ENCODE data around the gene IER5. TPM values are rescaled to one million over a fixed set of nuclear protein-coding genes. Genes with fewer than 3 reads are reported as not detected.

Gene IER5
- total and polyA plus RNA-seq, 2 donors (not counting 1 experiment from before 2014, with no cell fraction given) = 98.1 to 166 TPM

GRCh38 chr1:181079920-181080319 lies 8.6 kb upstream of the IER5 start:
- intact Hi-C loops (cut with micrococcal nuclease) = loop anchor here (5.0 kb wide), 1 partner anchor 563 kb away; no protein-coding TSS in a partner anchor
- no peaks in the 10 kb centered on the region for H4K20me1 ChIP-seq (ENCODE audit: control insufficient read depth, insufficient read depth, low read length, poor library complexity, severe bottlenecking)
- H3K36me3 ChIP-seq (replicated peaks in 1 of 2; ENCODE audit: control extremely low read depth in 1 of 2, control insufficient read depth in 1 of 2, extremely low read depth in 1 of 2, insufficient read depth in 2 of 2, low read length in 1 of 2) = no peaks in the 10 kb centered on the region
- H3K79me2 ChIP-seq (ENCODE audit: control insufficient read depth, insufficient read depth, low read length) = peaks cover 1% of the 10 kb centered on the region
- H3K4me3 ChIP-seq (ENCODE audit: control extremely low read depth in 1 of 5, extremely low read depth in 1 of 5, insufficient read depth in 1 of 5, low read depth in 2 of 5, low read length in 4 of 5) = no peak overlapping the region
- peaks cover 9% of the 10 kb centered on the region for H3K4me1 Mint-ChIP-seq
- H3K4me1 ChIP-seq (ENCODE audit: control insufficient read depth in 2 of 2, insufficient read depth in 2 of 2, low read length in 2 of 2) = peaks cover 6 to 9% of the 10 kb centered on the region in 2 donors
- ATAC-seq (ENCODE audit: low read depth) = no peak
- no peak overlapping the region for H3K4me3 Mint-ChIP-seq
- DNase-seq = no peak
- H3K27ac ChIP-seq (ENCODE audit: low read length in 2 of 2) = no peak overlapping the region
- H3K9me3 Mint-ChIP-seq (ENCODE audit: insufficient read depth) = no peaks in the 10 kb centered on the region
- H3K9ac ChIP-seq (ENCODE audit: low read length) = no peak overlapping the region
- no peak overlapping the region for H3K27ac Mint-ChIP-seq
- WGBS (ENCODE audit: insufficient coverage) = 60% methylated on average over 1 of the region's 4 CpGs
- peaks cover 29% of the 10 kb centered on the region for H3K27me3 Mint-ChIP-seq
- CTCF ChIA-PET = interaction anchor here (0.7 to 4.4 kb wide), 6 partner anchors 13 to 88 kb away, joined by 3 to 54 read pairs (median 4); no protein-coding TSS in a partner anchor
- no peak overlapping the region for H2AFZ ChIP-seq (ENCODE audit: insufficient read depth, low read depth, low read length, poor library complexity, severe bottlenecking)
- H3K27me3 ChIP-seq (replicated peaks in 1 of 4; ENCODE audit: control extremely low read depth in 1 of 4, control insufficient read depth in 3 of 4, insufficient read depth in 4 of 4, low read length in 3 of 4) = peaks cover 0 to 7% (median 0%) of the 10 kb centered on the region in 4 experiments
- POLR2A ChIA-PET = no interaction called here
- H3K9me3 ChIP-seq (ENCODE audit: control extremely low read depth in 1 of 3, control insufficient read depth in 2 of 3, insufficient read depth in 1 of 3, low read length in 2 of 3) = peaks cover 0 to 5% (median 0%) of the 10 kb centered on the region in 3 donors
- no peak overlapping the region for H3K4me2 ChIP-seq (replicated peaks; ENCODE audit: low read depth, low read length, poor library complexity, severe bottlenecking)
- TF ChIP-seq CTCF (IDR thresholded peaks at IDR 0.05) (no peak), EZH2 (IDR thresholded peaks at IDR 0.05; ENCODE audit: borderline replicate concordance, insufficient read depth, low read depth, low read length, poor library complexity, severe bottlenecking) (no peak)

DNA sequence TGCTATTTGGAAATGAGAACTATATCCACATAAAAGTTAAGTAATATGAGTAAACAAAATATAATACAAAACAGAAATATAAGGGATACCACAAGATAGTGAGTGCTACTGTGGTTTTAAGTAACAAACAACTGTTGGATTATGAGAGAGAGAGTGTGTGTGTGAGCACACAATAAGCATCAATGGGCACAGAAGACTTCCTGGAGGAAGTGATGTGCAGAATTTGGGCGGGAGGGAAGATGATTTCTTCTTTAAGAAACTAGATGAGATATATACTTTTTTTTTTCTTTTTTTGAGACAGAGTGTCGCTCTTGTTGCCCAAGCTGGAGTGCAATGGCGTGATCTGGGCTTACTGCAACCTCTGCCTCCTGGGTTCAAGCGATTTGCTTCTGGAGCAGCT lies 7.9 kb upstream of the IER5 start:
- 64% methylated on average over 3 of the region's 4 CpGs for WGBS (ENCODE audit: insufficient coverage)
- H3K27ac Mint-ChIP-seq = no peak overlapping the region
- TF ChIP-seq EZH2 (IDR thresholded peaks at IDR 0.05; ENCODE audit: borderline replicate concordance, insufficient read depth, low read depth, low read length, poor library complexity, severe bottlenecking) = no peak
- TF ChIP-seq CTCF (IDR thresholded peaks at IDR 0.05) = no peak

More for the DNA sequence above, 7.9 kb upstream of the IER5 start:
- Histone ChIP-seq H4K20me1 (ENCODE audit: control insufficient read depth, insufficient read depth, low read length, poor library complexity, severe bottlenecking) (no peaks in the 10 kb centered on the region), H3K27me3 (replicated peaks in 1 of 4; ENCODE audit: control extremely low read depth in 1 of 4, control insufficient read depth in 3 of 4, insufficient read depth in 4 of 4, low read length in 3 of 4) (peaks cover 0 to 7% (median 0%) of the 10 kb centered on the region in 4 experiments), H3K36me3 (replicated peaks in 1 of 2; ENCODE audit: control extremely low read depth in 1 of 2, control insufficient read depth in 1 of 2, extremely low read depth in 1 of 2, insufficient read depth in 2 of 2, low read length in 1 of 2) (no peaks in the 10 kb centered on the region), H3K4me3 (ENCODE audit: control extremely low read depth in 1 of 5, extremely low read depth in 1 of 5, insufficient read depth in 1 of 5, low read depth in 2 of 5, low read length in 4 of 5) (no peak overlapping the region), H3K4me1 (ENCODE audit: control insufficient read depth in 2 of 2, insufficient read depth in 2 of 2, low read length in 2 of 2) (peaks cover 6 to 9% of the 10 kb centered on the region in 2 donors), H2AFZ (ENCODE audit: insufficient read depth, low read depth, low read length, poor library complexity, severe bottlenecking) (no peak overlapping the region), H3K27ac (ENCODE audit: low read length in 2 of 2) (no peak overlapping the region), H3K4me2 (replicated peaks; ENCODE audit: low read depth, low read length, poor library complexity, severe bottlenecking) (no peak overlapping the region), H3K9me3 (ENCODE audit: control extremely low read depth in 1 of 3, control insufficient read depth in 2 of 3, insufficient read depth in 1 of 3, low read length in 2 of 3) (no peaks in the 10 kb centered on the region), H3K9ac (ENCODE audit: low read length) (no peak overlapping the region), H3K79me2 (ENCODE audit: control insufficient read depth, insufficient read depth, low read length) (peaks cover 8% of the 10 kb centered on the region)
- CTCF ChIA-PET = interaction anchor here (0.7 to 4.4 kb wide), 5 partner anchors 10 to 71 kb away, joined by 3 to 54 read pairs (median 4); no protein-coding TSS in a partner anchor
- DNase-seq = no peak
- POLR2A ChIA-PET = no interaction called here
- H3K27me3 Mint-ChIP-seq = peaks cover 29% of the 10 kb centered on the region
- intact Hi-C loops (cut with micrococcal nuclease) = loop anchor here (5.0 kb wide), 1 partner anchor 563 kb away; no protein-coding TSS in a partner anchor
- H3K9me3 Mint-ChIP-seq (ENCODE audit: insufficient read depth) = no peaks in the 10 kb centered on the region
- ATAC-seq (ENCODE audit: low read depth) = no peak
- H3K4me1 Mint-ChIP-seq = peaks cover 9% of the 10 kb centered on the region
- H3K4me3 Mint-ChIP-seq = no peak overlapping the region
